WTC11 (cell line): ENCODE measurements around the gene GPR84. TPM values are rescaled to one million over a fixed set of nuclear protein-coding genes. Genes with fewer than 3 reads are reported as not detected.
A peak's percentile ranks its signal among the peaks of the same experiment; 100 is the strongest.

Source experiments
- ATAC-seq: fragments of 200-7000 bp; cut with Tn5 transposase; 2 replicates; pipeline ENCODE4 v1.10.0; 2021; ENCODE audit warnings: mild to moderate bottlenecking, moderate library complexity
- CTCF ChIA-PET: fragments of 300-600 bp; sonication (Branson Sonifier 250); formaldehyde crosslinking; loops from one replicate; lab custom pipeline; 2021; ENCODE audit warnings: antibody characterized with exemption; lab: Charles Lee
- POLR2A ChIA-PET: fragments of 350-600 bp; sonication (Branson Sonifier 250); formaldehyde crosslinking; loops from one replicate; lab custom pipeline; 2021; ENCODE audit warnings: antibody characterized with exemption; lab: Charles Lee
- DNase-seq: peaks from one replicate; pipeline ENCODE4 v3.0.0; 2021; ENCODE audit warnings: low spot score
- H3K27ac Mint-ChIP-seq: 2 replicates; pipeline ENCODE4 v1.8.0; 2021; ENCODE audit warnings: mixed read lengths
- H3K27me3 Mint-ChIP-seq: 2 replicates; pipeline ENCODE4 v1.8.0; 2021; ENCODE audit warnings: low read depth, mild to moderate bottlenecking, moderate library complexity, mixed read lengths
- H3K36me3 Mint-ChIP-seq: 2 replicates; pipeline ENCODE4 v1.8.0; 2021; ENCODE audit warnings: mixed read lengths
- H3K4me1 Mint-ChIP-seq: 2 replicates; pipeline ENCODE4 v1.8.0; 2022; ENCODE audit warnings: mixed read lengths
- H3K4me3 Mint-ChIP-seq: 2 replicates; pipeline ENCODE4 v1.8.0; 2021; ENCODE audit warnings: mild to moderate bottlenecking, moderate library complexity, mixed read lengths
- H3K9me3 Mint-ChIP-seq: 2 replicates; pipeline ENCODE4 v1.8.0; 2021; ENCODE audit warnings: mixed read lengths
- GRHL2 ChIP-seq: fragments of 250-450 bp; sonication (Bioruptor Pico); IDR thresholded peaks from 2 replicates; pipeline ENCODE4 v1.8.0; 2022; ENCODE audit warnings: mild to moderate bottlenecking, moderate library complexity; ENCODE audit not compliant: insufficient replicate concordance, severe bottlenecking
- GTF2I ChIP-seq: fragments of 250-450 bp; sonication (Bioruptor Pico); conservative IDR thresholded peaks from 2 replicates; pipeline ENCODE4 v1.4.0; 2021; ENCODE audit warnings: mild to moderate bottlenecking
- HMGA2 ChIP-seq: fragments of 250-450 bp; sonication (Bioruptor Pico); IDR thresholded peaks from 2 replicates; pipeline ENCODE4 v1.4.0; 2021; ENCODE audit warnings: mild to moderate bottlenecking, moderate library complexity
- NFATC4 ChIP-seq: fragments of 250-450 bp; sonication (Bioruptor Pico); IDR thresholded peaks from 2 replicates; pipeline ENCODE4 v1.9.0; 2021; ENCODE audit warnings: mild to moderate bottlenecking
- NFE2L1 ChIP-seq: sonication (generic); formaldehyde crosslinking; IDR thresholded peaks from 2 replicates; pipeline ENCODE4 v1.8.1; 2023; ENCODE audit warnings: missing genetic modification reagents
- PRRX2 ChIP-seq: fragments of 250-450 bp; sonication (Bioruptor Pico); IDR thresholded peaks from 2 replicates; pipeline ENCODE4 v1.8.0; 2021; ENCODE audit warnings: mild to moderate bottlenecking
- TCF7 ChIP-seq: sonication (generic); formaldehyde crosslinking; IDR thresholded peaks from 2 replicates; pipeline ENCODE4 v1.8.0; 2022; ENCODE audit warnings: mild to moderate bottlenecking, low read depth, missing genetic modification reagents, moderate library complexity
- TP53 ChIP-seq: sonication (generic); formaldehyde crosslinking; IDR thresholded peaks from 2 replicates; pipeline ENCODE4 v1.8.1; 2023; ENCODE audit warnings: mild to moderate bottlenecking, missing genetic modification reagents
- total RNA-seq: library from RNA; stranded (reverse); gene quantifications from 3 replicates; pipeline ENCODE4 v1.2.3, GENCODE V29; 2021
- TF ChIP-seq, protein P1 (sequence below): fragments of 250-450 bp; sonication (Bioruptor Pico); conservative IDR thresholded peaks from 2 replicates; pipeline ENCODE4 v1.9.0; 2021; ENCODE audit warnings: mild to moderate bottlenecking
- TF ChIP-seq, protein P2 (sequence below): sonication (generic); formaldehyde crosslinking; IDR thresholded peaks from 2 replicates; pipeline ENCODE4 v1.8.1; 2022; ENCODE audit warnings: low read depth, mild to moderate bottlenecking, moderate library complexity, missing genetic modification reagents, borderline replicate concordance
- TF ChIP-seq, protein P3 (sequence below): fragments of 250-450 bp; sonication (Bioruptor Pico); IDR thresholded peaks from 2 replicates; pipeline ENCODE4 v1.9.0; 2021; ENCODE audit warnings: mild to moderate bottlenecking, borderline replicate concordance
- TF ChIP-seq, protein P4 (sequence below): sonication (generic); formaldehyde crosslinking; IDR thresholded peaks from 2 replicates; pipeline ENCODE4 v1.8.1; 2023; ENCODE audit warnings: mild to moderate bottlenecking, missing genetic modification reagents, moderate library complexity
- TF ChIP-seq, protein P5 (sequence below): fragments of 200-600 bp; IDR thresholded peaks from 2 replicates; pipeline ENCODE4 v1.8.0; 2022; ENCODE audit warnings: antibody characterized with exemption
- TF ChIP-seq, protein P6 (sequence below): sonication (generic); formaldehyde crosslinking; IDR thresholded peaks from 2 replicates; pipeline ENCODE4 v1.8.1; 2022; ENCODE audit warnings: mild to moderate bottlenecking, missing genetic modification reagents, moderate library complexity, borderline replicate concordance

GPR84 gene
- total RNA-seq, 1 experiment from 2014 or later = 0.13 TPM

DNA sequence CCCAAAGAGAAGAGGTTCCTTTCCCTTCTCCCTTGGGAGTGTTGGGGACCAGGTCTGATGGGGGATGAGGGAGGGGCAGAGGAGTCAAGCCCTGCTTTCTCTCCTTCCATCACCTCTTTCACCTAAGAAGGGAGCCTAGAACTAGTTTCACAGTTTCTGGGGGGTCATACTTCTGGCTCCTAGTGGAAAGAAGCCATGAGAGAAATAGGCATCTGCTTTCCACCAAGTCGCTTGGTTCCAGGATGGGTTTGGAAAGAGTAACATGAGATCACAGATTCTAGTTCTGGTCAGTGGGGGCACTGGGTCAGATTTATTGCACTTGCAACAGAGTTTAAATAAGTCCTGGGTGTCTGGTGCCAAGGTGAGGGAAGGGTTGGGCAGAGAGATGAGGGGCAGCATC is 30.7 kb upstream of the GPR84 start (continued):
- TF ChIP-seq, protein P1, sequence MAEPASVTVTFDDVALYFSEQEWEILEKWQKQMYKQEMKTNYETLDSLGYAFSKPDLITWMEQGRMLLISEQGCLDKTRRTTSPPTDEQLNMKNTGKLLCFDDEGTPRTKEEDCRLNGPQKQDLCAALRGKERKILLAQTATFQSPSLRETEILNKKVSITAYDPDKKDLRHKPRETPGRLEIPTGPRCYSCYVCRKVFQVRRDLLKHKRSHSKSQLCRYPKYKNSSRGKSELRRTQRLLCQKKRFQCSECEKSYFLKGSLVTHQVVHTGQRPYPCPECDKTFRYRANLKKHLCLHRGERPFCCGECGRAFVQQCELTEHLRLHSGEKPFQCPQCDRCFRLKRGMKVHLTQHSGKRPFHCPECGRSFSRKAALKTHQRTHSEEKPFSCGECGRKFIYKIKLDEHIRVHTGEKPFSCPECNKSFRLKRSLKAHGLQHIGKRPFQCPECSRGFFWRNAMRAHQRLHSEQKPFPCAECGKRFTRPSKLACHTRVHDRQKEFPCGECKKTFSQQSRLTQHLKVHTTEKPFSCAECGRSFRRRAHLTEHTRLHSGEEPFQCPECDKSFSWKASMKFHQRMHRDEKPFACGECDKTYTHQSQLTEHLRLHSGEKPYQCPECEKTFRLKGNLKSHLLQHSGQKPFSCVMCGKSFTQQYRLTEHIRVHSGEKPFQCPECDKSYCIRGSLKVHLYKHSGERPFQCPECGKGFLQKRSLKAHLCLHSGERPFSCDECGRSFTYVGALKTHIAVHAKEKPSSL (CRISPR knock-in tag) = no peak
- TF ChIP-seq, protein P2, sequence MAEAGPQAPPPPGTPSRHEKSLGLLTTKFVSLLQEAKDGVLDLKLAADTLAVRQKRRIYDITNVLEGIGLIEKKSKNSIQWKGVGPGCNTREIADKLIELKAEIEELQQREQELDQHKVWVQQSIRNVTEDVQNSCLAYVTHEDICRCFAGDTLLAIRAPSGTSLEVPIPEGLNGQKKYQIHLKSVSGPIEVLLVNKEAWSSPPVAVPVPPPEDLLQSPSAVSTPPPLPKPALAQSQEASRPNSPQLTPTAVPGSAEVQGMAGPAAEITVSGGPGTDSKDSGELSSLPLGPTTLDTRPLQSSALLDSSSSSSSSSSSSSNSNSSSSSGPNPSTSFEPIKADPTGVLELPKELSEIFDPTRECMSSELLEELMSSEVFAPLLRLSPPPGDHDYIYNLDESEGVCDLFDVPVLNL (CRISPR knock-in tag) = no peak
- TF ChIP-seq TP53 (no peak), NFE2L1 (CRISPR knock-in tag) (no peak), GTF2I (CRISPR knock-in tag) (no peak), NFATC4 (no peak), TCF7 (no peak), PRRX2 (CRISPR knock-in tag) (no peak), GRHL2 (no peak)
- TF ChIP-seq, protein P3, sequence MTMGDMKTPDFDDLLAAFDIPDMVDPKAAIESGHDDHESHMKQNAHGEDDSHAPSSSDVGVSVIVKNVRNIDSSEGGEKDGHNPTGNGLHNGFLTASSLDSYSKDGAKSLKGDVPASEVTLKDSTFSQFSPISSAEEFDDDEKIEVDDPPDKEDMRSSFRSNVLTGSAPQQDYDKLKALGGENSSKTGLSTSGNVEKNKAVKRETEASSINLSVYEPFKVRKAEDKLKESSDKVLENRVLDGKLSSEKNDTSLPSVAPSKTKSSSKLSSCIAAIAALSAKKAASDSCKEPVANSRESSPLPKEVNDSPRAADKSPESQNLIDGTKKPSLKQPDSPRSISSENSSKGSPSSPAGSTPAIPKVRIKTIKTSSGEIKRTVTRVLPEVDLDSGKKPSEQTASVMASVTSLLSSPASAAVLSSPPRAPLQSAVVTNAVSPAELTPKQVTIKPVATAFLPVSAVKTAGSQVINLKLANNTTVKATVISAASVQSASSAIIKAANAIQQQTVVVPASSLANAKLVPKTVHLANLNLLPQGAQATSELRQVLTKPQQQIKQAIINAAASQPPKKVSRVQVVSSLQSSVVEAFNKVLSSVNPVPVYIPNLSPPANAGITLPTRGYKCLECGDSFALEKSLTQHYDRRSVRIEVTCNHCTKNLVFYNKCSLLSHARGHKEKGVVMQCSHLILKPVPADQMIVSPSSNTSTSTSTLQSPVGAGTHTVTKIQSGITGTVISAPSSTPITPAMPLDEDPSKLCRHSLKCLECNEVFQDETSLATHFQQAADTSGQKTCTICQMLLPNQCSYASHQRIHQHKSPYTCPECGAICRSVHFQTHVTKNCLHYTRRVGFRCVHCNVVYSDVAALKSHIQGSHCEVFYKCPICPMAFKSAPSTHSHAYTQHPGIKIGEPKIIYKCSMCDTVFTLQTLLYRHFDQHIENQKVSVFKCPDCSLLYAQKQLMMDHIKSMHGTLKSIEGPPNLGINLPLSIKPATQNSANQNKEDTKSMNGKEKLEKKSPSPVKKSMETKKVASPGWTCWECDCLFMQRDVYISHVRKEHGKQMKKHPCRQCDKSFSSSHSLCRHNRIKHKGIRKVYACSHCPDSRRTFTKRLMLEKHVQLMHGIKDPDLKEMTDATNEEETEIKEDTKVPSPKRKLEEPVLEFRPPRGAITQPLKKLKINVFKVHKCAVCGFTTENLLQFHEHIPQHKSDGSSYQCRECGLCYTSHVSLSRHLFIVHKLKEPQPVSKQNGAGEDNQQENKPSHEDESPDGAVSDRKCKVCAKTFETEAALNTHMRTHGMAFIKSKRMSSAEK = no peak

DNA sequence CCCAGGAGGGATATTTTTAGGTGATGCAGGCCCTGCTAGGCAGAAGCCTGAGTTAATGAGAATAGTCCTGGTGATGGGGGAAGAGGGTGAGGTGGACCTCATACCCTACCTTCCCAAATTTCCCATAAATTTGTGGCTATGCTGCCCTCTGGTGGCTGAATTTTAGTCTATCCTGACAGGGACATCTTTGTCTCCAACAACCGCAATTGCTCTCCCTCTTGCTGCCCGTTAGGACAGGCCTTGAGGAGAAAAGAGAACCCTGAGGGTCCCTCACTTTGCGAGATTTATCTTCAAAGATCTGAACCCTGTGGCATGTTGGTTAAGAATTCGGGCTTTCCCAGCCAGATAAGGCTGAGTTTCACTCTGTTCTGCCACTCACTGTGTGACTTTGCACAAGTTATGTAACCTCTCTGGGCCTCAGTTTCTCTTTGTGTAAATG is 30.0 kb upstream of the GPR84 start:
- H3K4me1 Mint-ChIP-seq = peaks cover 34% of the 10 kb centered on the region
- POLR2A ChIA-PET = no interaction called here
- DNase-seq = peak; percentile 80
- no peak for TF ChIP-seq HMGA2 (CRISPR knock-in tag)
- TF ChIP-seq, protein P4, sequence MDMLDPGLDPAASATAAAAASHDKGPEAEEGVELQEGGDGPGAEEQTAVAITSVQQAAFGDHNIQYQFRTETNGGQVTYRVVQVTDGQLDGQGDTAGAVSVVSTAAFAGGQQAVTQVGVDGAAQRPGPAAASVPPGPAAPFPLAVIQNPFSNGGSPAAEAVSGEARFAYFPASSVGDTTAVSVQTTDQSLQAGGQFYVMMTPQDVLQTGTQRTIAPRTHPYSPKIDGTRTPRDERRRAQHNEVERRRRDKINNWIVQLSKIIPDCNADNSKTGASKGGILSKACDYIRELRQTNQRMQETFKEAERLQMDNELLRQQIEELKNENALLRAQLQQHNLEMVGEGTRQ (CRISPR knock-in tag) = no peak
- TF ChIP-seq, protein P5, sequence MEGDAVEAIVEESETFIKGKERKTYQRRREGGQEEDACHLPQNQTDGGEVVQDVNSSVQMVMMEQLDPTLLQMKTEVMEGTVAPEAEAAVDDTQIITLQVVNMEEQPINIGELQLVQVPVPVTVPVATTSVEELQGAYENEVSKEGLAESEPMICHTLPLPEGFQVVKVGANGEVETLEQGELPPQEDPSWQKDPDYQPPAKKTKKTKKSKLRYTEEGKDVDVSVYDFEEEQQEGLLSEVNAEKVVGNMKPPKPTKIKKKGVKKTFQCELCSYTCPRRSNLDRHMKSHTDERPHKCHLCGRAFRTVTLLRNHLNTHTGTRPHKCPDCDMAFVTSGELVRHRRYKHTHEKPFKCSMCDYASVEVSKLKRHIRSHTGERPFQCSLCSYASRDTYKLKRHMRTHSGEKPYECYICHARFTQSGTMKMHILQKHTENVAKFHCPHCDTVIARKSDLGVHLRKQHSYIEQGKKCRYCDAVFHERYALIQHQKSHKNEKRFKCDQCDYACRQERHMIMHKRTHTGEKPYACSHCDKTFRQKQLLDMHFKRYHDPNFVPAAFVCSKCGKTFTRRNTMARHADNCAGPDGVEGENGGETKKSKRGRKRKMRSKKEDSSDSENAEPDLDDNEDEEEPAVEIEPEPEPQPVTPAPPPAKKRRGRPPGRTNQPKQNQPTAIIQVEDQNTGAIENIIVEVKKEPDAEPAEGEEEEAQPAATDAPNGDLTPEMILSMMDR = peak; percentile 59
- TF ChIP-seq GTF2I (CRISPR knock-in tag) = 0 out of 2 replicates have a peak, but pooled peaks have one; percentile 10
- TF ChIP-seq, protein P6, sequence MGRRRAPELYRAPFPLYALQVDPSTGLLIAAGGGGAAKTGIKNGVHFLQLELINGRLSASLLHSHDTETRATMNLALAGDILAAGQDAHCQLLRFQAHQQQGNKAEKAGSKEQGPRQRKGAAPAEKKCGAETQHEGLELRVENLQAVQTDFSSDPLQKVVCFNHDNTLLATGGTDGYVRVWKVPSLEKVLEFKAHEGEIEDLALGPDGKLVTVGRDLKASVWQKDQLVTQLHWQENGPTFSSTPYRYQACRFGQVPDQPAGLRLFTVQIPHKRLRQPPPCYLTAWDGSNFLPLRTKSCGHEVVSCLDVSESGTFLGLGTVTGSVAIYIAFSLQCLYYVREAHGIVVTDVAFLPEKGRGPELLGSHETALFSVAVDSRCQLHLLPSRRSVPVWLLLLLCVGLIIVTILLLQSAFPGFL = no peak
- H3K36me3 Mint-ChIP-seq = peaks cover 21% of the 10 kb centered on the region
- ATAC-seq = peak; percentile 26
- CTCF ChIA-PET = interaction anchor here (0.8 to 4.3 kb wide), 16 partner anchors 8 to 185 kb away, joined by 3 to 50 read pairs (median 4); partner anchors contain the start of gene NCKAP1L
- H3K27ac Mint-ChIP-seq = no peak overlapping the region
- no peaks in the 10 kb centered on the region for H3K9me3 Mint-ChIP-seq
- no peak overlapping the region for H3K4me3 Mint-ChIP-seq
- H3K27me3 Mint-ChIP-seq = peaks cover 19% of the 10 kb centered on the region
